Fibroblast of gingiva (primary cell): ENCODE results near the gene PPP1R3F.
"Not testable (repeated sequence)": the region's sequence is repeated elsewhere in the genome, so short reads cannot be mapped to it uniquely, and the experiment has no call there.

Source experiments
- DNase-seq: peaks from one replicate; pipeline ENCODE4 v3.0.0-alpha.2; 2011; ENCODE audit warnings: low read depth

The PPP1R3F gene

GRCh38 chrX:49316085-49316484, 46.5 kb downstream of the PPP1R3F start:
- no peak for DNase-seq

- DNase-seq, result not testable (repeated sequence)
These were observed 52.1 kb downstream of the PPP1R3F start, which contains the start of gene GAGE12J for GRCh38 chrX:49321737-49322136. Gene GAGE12J (plus strand): TSS chrX:49322037. CDS start chrX:49323194, 1,157 bp downstream.

- not testable (repeated sequence) for DNase-seq
These were observed 52.7 kb downstream of the PPP1R3F start for GRCh38 chrX:49322266-49322665.

- not testable (repeated sequence) for DNase-seq
These were observed 54.1 kb downstream of the PPP1R3F start for GRCh38 chrX:49323735-49324134.

- DNase-seq, result not testable (repeated sequence)
These were observed 60.8 kb downstream of the PPP1R3F start for GRCh38 chrX:49330421-49330820.

- not testable (repeated sequence) for DNase-seq
These were observed 61.7 kb downstream of the PPP1R3F start, which contains the start of gene GAGE13 for GRCh38 chrX:49331282-49331681. Gene GAGE13 (plus strand): TSS chrX:49331582. CDS start chrX:49332738, 1,156 bp downstream.

- not testable (repeated sequence) for DNase-seq
These were observed 62.2 kb downstream of the PPP1R3F start for GRCh38 chrX:49331841-49332240.
